GM21390 (cell line): ENCODE results near the gene CACNB2.

Source experiments
- ATAC-seq: cut with Tn5 transposase; IDR thresholded peaks from one replicate; pipeline ENCODE4 v1.9.1; 2021; ENCODE audit not compliant: unreplicated experiment

CACNB2 gene

DNA sequence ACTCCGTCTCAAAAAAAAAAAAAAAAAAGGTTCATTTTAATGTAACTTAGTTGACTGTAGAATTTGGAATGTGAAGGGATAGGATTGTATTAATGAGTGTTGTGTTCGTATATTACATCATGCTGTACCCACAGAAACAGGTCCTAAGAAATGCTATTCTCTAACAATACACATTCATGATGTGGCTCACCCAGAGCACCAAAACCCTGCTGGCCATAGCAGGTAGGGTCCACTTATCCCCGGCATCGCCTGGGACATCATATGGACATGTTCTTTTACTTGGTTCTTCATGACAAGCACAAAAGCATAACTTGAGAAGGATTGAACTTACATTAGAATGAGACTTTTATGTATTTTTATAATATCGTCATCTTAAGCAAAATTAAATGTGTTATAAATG, 241.5 kb downstream of the CACNB2 start:
- no peak for ATAC-seq

DNA sequence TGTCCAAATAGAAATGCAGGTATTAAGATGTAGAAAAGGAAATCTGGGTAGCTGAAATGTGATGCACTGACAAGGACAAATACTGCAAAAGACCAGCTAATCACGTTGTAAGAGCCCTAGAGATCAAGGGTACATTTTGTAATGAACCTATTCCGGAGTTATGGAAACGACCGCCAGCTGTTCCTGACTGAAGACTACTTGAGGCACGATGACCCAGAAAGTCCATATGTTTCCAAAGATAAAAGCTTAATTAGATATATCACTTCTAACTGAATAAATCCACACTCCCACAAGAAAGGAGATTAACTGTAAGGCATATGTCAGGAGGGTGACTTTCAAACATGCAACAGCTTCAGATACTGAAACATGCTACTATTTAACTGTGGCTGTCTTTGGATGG, 257.7 kb downstream of the CACNB2 start:
- ATAC-seq = no peak

DNA sequence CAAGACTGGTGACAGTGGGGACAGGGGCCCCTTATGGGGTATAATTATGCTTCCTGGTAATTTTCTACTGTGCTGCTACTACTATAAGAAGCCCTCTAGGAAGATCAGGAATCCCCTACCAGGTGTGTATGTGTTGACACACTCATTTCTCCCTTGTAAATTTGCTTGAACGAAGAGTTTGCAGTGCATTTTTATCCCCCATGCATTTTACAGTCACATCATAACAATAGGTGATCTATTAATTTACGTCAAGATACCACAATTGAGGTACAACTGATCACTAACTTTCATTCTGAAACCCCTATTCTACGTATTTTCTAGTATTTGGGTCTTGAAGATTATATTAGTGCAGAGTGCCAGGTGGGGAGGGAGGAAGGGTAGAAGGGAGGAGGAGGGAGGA, 258.9 kb downstream of the CACNB2 start:
- ATAC-seq = peak; percentile 61

DNA sequence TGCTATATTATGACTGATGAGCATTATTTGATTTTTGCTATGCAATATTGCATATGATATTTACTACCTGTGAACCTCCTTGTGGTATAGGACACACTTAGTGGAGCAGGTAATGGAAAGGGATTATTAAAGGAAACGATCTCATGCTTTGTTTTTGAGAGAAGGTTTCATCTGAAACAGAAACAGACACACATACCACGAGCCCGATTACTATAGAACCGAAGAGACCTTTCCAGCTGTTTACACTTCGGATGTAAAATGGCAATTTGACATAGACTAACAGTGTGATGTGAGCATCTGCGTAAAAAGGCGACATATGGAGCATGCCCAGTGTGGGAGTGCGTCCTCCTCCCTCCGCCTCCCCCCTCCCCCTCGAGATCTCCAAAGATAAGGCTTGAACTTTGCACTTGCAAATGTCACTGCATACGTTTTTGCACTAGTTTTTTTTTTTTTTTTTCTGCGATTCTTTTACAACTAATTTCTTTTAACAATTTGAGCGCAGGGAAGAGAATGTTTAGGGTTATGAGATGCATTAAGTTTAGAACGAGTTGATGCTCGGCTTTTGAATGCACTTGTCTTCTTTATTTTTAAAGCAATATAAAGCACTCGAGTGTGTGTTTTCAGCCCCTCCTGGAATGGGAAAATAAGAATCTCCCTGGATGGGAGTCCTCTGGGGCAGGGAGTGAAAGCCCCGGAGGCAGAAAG, 260.1 kb downstream of the CACNB2 start:
- peak; percentile 54 for ATAC-seq

DNA sequence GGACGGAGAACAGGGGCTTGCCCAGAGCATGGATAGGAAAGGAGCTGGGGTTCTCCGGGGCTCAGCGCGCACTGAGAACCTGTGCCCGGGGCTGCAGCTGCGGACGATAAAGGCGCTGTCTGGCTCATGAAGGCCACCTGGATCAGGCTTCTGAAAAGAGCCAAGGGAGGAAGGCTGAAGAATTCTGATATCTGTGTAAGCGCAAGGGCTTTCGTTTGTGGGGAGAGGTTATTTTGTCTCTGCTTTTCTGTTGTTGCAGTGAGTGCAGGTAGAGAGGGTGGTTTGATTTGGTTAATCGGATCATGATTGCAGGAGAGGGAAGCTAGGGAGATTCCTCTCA, 260.7 kb downstream of the CACNB2 start:
- ATAC-seq = no peak

DNA sequence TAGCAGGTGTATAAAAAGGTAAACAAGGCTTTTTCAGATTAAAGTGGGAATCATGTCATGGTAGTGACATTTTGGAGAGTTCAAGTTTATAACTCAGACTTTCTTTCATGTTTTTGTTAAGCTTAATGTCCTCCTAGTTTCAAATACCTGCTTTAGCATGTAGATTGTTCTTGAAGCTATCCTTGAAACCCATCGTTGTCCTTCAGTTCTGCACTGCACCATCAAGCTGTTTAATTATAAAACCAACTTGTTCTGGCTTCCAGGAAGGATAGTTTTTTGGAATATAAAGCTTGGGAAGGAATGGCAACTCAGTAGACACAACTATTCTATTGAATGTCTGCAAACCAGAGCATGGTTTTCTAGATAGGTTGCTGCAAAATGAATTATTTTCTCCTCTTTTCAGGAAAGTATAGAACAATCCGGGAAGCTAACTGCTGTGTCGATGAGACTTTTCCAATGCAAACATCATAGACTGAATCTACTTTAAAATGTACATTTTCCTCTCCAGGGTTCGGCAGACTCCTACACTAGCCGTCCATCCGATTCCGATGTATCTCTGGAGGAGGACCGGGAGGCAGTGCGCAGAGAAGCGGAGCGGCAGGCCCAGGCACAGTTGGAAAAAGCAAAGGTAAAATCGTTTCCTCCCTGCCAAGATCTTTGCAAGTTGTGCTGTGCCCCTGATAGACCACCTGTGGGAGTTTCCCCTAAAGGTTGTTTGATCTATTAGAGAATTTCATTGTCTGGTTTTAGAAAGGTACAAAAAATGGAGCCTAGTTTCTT, 261.4 kb downstream of the CACNB2 start:
- ATAC-seq = no peak

DNA sequence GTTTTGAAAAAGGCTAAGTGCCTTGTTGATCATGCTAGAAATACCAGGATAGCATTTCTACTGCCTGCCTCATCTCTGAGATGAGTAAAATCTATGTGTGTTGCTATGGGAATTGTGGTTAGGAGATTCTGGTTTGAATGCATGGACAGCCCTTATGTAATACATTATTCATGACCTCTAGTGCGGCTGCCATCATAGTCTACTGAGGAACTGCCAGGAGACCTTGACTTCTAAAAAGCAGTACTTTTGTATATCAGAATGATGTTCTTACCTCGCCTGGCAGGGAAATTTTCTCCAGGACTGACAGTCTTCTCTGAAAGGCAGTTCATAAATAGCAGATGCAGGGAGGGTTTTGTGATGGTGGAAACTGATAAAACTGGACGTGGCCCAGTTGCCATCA, 262.6 kb downstream of the CACNB2 start:
- ATAC-seq = no peak

DNA sequence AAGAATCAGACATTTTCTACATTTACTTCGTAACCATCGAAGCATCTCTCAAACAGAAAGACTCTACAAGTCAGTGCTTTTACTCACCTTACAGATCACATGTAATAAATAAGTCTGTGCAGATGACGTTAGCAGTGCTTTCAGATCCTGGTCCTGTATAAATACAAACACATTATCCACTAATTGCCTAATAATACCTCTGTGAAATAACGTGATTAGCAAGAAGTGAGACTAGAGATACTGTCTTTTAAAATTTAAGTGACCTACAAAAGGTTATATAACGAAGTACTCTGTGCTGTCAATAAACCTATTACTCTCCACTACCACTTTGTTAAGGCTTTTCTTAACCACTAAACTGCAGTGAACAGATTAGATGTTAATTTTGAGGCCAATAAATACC, 264.3 kb downstream of the CACNB2 start:
- no peak for ATAC-seq

DNA sequence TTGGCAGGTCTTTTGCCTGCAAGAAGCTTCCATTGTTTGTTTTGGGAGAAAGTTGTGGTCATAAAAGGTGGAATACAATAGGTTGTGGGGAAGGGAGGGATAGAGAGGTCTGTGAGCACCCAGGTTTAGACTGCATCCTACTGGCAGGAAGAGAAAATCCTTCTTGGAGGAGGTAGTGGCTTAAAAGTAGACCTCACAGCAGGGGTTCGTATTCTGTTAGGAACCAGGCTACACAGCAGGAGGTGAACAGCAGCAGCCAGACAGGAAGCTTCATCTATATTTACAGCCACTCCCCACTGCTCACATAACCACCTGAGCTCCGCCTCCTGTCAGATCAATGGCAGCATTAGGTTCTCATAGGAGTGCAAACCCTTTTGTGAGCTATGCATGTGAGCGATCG, 265.9 kb downstream of the CACNB2 start:
- no peak for ATAC-seq

DNA sequence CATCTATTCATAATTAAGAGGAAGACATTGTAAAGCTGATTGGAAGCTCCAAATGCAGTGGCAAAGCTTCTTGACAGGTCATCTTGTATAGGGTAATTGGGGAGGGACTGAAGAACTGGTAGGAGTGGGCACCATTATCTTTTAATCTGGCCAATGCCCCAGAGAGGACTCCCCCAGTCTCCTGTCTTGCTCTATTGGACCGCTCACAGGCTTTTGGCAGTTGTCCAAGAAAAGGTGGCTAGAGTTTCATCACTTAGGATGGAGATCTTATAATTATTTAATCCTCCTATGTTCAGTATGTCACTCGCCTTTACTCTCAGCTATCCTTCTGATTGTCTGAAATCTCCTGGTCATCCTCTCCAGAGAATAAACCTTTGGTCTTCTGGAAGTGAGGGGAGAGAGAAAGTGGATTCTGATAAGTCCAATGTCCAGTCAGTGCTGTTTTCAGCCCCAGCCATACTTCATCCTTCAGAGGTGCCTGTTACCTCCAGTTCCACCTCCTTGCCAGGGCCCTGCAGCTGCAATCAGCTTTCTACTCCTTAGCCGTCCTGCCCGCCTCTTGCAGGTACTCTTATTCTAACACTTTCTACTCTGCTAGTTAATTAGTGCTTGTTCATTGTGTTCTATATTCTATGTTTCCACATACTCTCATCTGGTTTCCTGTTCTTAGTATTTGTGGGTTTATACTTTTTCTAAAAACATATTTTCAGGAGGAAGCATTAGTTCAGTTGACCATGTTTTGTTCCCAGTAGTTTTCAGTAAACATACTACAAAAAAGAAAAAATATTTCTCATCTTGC, 269.6 kb downstream of the CACNB2 start:
- no peak for ATAC-seq

DNA sequence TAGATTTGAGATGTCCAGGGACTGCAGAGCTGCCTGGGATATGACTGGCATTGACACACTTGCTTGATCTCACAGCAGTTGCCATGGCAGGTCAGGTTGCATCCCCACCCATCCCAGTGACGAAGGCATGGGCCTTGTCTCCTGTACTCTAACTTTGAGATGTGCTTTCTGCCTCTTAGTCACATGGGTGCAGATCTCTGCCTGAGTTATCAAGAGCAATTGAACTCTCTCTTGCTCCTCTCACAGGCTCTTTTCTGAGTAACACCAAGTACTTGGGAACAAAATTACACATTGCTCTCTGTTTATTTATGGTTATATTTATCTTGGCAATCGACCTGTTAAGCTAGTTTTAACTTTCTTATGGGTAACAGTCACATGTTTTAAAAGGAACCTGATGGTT, 273.8 kb downstream of the CACNB2 start:
- ATAC-seq = no peak

DNA sequence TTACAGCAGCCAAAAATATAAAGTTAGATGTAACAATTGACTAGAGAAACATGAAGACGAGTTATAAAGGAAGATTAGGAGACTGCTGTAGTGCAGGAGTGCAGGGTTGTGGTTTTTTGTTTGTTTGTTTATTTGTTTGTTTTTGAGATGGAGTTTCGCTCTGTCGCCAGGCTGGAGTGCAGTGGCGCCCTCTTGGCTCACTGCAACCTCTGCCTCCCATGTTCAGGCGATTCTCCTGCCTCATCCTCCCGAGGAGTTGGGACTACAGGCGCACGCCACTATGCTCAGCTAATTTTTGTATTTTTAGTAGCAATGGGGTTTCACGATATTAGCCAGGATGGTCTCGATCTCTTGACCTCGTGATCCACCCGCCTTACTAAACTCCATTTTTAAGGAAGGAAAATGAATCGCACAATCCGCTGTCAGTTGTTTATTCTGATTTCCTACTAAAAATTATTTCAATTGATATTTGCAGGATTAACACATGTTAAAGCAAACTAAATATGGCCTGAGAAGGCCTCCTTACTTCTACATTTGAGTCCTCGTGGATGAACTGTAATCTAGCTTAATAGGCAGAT, 277.8 kb downstream of the CACNB2 start:
- ATAC-seq = no peak

DNA sequence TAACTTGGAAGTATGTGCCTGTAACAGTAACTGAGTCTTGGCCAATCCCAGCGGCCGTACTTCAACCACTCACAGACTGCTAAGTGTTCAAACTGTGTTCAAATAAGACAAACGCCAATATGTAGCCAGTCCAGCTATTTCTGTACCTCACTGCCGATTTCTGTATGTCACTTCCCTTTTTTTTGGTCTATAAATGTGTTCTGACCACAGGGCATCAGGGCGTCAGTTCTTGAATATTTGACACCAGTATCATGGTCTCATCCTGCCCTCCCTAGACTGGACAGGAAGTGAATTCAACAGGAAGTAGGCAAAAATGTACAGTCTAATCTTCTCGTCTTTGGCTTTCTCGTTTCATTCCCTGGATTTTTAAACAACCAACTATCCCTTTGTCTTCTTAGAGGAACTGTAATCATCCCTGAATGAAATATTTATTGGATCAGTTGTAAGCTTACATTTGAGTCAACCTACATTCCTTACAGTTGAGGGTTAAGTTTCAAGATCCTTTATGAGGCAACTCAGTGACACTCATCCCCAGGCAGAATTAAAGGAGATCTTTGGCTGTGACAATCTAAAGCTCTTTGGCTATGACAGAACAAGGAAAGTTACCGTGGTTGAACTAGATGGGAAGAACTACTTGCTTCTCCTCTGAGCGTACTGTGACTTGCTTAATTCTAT, 278.5 kb downstream of the CACNB2 start:
- peak; percentile 57 for ATAC-seq

DNA sequence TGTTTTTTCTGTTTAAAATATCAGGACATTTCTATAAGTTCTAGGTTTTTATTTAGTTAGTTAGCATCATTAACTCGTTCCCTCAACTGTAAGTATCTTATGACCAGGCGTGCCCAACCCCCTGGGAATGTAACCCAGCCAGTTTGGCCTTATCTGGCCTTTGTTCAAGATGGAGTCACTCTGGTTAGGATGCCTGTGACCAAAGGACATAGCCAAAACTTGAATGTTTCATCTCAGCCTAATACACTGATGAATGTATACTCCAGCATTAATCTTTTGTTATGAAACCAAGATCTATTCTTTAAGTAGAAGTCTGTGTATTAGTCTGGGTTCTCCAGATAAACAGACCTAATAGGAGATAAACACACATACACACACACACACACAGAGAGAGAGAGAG, 279.7 kb downstream of the CACNB2 start:
- ATAC-seq = no peak

DNA sequence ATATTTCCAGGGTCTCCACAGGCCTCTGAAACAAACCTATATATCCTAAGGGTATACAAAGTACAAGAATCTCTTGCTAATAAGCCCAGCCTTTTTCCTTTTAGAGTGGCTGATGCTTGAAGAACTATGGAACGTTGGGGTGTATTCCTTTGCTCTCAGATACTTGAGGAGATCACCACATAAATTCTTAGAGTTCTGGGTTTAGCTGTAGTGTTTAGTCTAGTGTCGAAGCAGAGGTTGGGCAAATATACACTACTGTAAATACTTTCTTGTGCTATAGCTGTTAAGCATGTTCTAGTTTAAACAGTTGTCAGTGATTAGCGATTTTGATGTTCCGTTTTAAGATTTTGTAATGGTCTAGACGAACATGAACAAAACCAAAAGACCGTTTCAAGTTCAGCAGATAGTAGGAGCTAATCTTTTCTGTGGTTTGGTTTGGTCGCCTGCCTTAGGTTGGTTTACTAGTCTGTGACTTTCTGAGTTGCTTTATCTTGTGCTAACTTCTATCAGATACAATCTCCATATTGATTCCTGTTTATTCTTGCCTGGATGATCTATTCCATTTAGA, 281.6 kb downstream of the CACNB2 start:
- no peak for ATAC-seq

DNA sequence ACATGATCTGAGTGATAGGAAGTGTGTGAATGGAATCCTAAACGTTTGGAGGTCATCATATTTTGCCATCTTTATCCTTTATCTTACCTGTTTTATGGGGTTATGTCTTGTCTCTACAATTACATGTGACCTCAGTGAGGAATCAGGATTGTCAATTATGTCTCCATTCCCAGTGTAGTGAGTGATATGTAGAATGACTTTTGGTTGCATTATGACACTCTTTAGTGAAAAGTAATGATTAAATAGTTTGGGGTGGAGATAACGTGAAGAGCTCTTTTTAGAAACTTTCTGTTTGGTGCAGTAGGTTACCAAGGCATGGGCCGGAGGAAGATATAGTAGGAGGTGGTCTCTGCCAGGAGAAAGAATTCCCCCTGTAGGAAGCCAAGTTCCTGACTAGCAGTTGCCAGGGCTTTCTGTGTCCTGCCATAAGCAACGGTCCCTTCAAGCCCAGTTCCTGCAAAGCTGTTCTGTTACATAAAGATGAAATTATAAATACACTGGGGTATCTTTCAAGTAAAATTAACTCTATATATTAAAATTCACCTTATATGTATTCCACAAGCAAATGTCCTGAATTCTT, 282.9 kb downstream of the CACNB2 start:
- ATAC-seq = no peak

DNA sequence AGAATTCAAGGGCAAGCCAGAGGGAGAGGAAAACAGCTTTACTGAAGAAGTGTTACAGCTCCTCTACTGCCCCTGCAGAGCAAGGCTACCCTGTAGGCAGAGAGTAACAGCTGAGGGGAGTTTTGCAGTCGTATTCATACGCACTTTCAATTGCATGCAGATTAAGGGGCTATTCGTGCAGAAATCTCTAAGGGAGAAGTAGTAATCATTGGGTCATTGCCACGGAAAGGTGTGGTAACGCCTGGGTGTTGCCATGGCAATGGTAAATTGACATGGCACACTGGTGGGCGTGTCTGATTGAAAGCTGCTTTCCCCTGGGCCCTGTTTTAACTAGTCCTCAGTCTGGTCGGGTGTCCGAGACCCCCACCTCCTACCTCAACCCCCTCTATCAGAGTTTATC, 284.0 kb downstream of the CACNB2 start:
- no peak for ATAC-seq

DNA sequence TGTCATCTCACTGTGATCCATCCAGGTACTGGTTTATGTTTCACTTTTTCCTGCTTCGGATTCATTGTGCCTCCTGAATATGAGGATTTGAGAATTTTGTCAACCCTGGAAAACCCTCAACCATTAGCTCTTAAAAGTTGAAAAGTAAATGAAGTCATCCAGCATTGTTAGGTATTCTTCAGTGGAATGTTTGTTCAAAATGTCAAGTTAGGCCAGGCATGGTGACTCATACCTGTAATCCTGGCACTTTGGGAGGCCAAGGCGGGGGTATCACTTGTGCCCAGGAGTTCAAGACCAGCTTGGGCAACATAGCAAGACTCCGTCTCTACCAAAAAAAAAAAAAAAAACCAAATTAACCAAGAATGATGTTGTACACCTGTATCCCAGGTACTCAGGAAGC, 289.1 kb downstream of the CACNB2 start:
- ATAC-seq = no peak

DNA sequence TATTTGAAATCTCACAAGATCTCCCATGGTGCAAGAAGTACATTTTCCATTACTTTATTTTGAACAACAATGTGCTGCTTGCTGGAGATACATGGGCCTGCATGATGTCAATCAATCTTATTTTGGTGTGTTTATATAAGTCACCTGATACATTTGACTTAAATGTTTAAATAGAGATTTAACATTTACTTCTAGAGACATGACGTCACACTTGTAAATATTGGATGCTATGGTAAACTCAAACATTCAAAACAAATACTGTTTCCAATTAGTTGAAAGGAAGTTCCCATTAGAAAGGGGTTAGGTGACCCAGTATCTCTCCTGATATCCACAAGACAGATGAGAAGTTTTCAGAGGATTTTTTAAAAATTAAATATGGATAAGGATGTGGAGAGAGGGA, 296.7 kb downstream of the CACNB2 start:
- ATAC-seq = no peak

DNA sequence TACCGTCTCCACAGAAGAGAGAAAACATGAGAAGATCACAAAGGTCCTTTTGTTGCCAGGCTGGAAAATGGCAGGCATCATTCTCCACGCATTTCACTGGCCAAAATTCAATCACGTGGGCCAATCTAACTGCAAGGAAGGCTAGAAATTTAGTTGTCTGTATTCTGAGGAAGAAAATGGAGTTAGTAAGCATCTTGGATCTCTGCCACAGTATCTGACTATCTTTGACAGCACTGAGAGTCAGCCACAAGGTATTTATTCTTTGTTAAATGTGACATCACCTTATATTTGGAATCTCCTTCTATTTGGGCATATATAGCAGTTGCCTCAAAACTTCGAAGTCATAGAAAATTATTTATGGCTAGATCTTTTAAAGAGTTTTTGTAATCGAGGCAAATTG, 297.3 kb downstream of the CACNB2 start:
- ATAC-seq = no peak
